Activated CD8-positive, alpha-beta memory T cell treated with anti-CD3 and anti-CD28 coated beads, Interleukin-2, amount 50 U/mL, for 1 hour (primary cell): Measurements from ENCODE around the gene NMNAT2.
"Not testable (repeated sequence)": the region's sequence is repeated elsewhere in the genome, so short reads cannot be mapped to it uniquely, and the experiment has no call there.

Experiments used
- DNase-seq: peaks from one replicate; pipeline ENCODE4 v3.0.0-alpha.2; 2020; ENCODE audit errors: extremely low read depth

The NMNAT2 gene

DNA sequence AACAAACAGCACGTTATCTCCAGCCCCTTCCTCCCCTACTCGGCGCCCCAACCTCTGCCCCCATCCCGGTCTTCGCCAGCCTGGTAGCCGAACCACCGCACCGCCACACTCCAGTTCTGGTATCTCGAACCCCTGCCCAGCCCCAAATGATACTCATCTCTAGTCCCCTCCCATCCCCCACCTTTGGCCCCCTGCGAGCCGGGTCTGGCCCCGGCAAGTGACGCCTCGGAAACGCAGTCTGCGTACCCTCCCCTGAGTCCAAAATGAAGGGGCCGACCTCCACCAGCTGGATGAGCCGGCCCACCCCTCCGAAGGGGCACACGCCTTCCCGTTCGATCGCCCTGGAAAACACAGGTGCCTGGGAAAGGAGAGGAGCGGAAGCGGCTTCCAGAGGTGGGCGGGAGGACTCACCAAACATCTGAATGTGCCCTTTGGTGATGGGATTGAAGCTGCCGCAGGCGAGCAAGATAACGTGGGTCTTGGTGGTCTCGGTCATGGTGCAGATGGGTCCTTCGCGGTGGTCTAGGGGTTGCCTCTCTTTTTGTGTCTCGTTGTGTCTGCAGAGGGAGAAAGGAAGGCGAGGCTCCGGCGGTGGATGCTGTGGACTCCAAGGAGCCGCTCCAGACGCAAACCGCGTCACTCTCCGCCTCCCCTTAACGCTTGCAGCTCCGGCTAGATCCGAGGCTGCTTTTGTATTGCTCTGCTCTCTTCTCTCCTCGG, at the start of gene NMNAT2:
TSS of gene NMNAT2 (minus strand) at position 609 of the 720 bp plus-strand sequence. CDS start at position 496, 113 bp downstream.
- DNase-seq = no peak

DNA sequence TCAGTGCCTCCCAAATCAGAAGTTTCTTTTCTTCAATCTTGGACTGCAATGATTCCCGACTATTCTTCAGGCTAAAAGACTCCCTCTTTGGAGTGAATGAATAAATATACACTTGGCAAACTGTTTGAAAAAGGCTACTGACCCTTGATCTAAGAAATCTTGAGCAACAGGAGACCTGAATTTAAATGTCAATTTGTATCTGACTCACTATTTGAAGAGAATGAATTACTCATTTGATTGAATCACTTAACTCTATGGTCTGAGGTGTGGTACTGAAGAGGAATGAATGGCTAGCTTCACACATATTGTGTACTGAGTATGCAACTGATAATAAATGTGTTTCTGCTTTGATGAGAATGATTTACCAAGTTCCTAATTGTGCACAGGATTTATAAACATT, 49.5 kb upstream of the NMNAT2 start:
- no peak for DNase-seq

GRCh38 chr1:183466781-183467180, 48.6 kb upstream of the NMNAT2 start:
- no peak for DNase-seq

GRCh38 chr1:183463566-183463965, 45.4 kb upstream of the NMNAT2 start:
- no peak for DNase-seq

GRCh38 chr1:183461350-183461749, 43.2 kb upstream of the NMNAT2 start:
- DNase-seq = no peak

- DNase-seq = no peak
Observed at GRCh38 chr1:183460596-183460995, 42.4 kb upstream of the NMNAT2 start.

DNA sequence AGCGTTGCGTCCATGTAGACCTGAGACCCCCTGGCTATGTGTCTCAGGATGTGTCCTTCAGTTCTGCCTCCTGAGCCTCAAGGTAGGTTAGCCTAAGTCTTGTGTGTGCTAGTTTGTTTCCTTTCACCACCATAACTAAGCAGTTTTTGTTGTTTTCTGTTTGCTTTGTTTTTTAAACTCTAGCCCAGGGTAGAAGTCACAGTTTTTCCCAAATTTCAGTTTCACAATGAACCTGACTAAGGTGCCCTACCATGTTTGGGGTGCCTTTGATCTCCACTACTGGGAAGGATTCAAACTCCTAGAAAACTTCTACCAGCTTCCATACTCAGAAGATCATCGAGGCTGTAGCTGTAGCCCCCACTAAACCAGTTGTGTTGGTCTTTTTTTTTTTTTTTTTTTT, 39.3 kb upstream of the NMNAT2 start:
- DNase-seq = no peak

DNA sequence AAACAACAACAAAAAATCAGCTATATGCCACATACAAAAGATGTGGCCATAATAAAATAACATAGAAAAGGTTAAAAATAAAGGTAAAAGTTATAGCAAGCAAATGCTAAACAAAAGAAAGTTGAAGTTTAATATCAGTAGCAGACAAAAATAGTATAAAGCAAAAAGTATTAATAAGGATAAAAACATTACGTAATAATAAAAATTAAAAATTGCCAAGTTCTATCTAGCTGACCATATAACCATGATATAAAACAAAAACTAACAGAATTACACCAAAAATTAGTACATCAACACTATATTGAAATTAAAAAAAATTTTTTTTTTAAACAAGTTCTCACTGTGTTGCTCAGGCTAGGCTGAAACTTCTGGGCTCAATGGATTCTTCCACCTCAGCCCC, 38.6 kb upstream of the NMNAT2 start:
- DNase-seq = no peak

GRCh38 chr1:183454377-183454776, 36.2 kb upstream of the NMNAT2 start:
- DNase-seq = no peak

DNA sequence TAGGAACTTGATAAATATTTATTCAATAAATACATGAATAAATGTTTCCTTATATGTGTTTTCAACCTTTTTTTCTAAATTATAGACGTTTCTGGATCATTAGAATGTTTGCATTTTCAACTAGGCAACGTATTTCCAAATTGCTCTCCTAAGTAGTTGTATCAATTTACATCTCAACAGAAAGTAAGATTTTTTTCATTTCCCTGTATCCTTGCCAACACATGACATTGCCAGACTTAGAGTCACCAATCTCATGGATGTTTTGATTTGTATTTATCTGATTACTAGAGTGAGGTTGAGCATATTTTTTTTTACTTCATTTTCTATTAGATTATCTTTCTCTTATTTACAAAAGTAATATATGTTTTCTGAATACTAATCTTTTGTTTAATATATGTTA, 31.9 kb upstream of the NMNAT2 start:
- no peak for DNase-seq

DNA sequence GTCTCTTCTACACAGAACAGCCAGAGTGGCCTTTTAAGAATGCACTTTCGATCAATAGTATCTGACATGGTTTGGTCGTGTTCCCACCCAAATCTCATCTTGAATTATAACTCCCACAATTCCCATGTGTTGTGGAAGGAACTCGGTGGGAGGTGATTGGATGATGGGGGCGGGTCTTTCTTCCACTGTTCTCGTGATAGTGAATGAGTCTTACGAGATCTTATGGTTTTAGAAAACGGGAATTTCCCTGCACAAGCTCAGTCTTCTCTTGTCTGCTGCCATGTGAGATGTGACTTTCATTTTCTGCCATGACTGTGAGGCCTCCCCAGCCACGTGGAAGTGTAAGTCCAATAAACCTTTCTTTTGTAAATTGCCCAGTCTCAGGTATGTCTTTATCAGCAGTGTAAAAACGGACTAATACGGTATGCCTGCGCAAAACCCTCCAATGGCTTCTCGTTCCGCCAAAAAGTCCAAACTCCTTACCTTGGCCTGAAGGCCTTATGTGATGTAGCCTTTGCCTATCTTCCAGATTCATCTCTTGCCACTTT, 31.1 kb upstream of the NMNAT2 start:
- no peak for DNase-seq

GRCh38 chr1:183444243-183444642, 26.1 kb upstream of the NMNAT2 start:
- DNase-seq = no peak

GRCh38 chr1:183443466-183443865, 25.3 kb upstream of the NMNAT2 start:
- DNase-seq = no peak

DNA sequence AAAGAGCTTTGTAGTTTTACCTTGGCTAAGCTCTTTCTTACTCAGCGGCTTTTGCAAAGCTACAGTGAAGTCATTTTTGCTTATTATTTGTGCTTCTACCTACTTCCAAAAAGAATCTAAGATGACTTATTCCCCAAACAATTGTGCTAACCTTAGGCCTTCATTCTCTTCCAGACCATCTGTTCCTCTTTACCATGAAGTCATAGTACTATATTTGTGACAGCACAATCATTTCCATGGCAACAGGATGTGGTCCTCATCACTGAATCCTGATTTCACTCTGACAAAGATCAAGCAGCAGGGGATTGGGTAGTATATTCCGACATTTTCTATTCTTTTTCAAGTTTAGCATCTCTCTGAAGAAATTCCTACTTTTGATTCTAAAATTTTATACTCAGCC, 24.8 kb upstream of the NMNAT2 start:
- DNase-seq = no peak

DNA sequence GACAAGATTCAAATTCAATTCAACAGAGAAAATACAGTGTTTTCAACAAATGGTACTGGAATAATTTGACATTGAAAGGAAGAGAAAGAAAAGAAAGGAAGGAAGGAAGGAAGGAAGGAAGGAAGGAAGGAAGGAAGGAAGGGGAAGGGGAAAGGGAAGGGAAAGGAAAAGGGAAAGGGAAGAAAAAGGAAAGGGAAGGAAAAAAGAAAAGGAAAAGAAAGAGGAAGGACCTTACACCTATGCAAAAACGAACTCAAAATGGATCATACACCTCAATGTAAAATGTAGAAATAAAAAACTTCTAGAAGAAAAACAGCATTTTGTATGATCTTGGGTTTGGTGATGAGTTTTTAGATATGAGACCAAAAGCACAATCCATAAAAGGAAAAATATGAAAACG, 19.9 kb upstream of the NMNAT2 start:
- no peak for DNase-seq

DNA sequence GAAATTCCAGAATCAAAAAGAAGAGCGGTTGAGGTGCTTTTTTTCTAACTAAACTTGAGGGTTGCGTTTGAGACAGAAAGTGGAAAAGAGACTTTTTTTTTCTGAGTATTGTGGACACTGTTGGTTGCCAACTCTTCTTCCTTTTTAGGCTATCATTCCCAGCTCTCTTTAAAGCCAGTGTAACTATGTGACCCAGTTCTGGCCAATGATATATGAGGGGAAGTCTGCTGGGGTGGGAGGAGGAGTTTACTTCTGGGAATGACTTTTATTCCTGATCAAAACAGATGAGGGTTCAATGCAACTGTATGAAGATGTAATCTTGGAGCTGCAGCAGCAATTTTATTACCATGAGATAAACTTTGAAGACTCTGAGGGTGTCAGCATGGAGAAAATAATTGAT, 17.3 kb upstream of the NMNAT2 start:
- no peak for DNase-seq

DNA sequence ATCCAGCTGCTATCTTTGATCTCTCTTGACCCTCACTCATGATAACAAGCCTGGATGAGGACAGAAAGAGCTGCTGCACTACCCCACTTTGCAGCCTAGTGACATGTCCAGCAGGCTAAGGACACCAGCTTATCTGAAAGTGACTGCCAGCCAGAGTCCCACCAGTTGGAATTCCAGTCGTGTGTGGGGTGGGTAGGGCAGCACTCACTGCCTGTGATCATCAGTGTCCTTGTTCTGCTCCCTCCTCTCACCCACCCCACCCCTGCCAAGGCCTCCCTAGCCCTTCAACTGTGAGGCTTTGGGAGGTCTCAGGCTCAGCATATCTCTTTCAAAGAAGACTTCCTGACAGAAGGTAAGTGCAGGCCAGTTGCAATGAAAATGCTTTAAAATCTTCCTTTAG, 15.5 kb upstream of the NMNAT2 start:
- no peak for DNase-seq

DNA sequence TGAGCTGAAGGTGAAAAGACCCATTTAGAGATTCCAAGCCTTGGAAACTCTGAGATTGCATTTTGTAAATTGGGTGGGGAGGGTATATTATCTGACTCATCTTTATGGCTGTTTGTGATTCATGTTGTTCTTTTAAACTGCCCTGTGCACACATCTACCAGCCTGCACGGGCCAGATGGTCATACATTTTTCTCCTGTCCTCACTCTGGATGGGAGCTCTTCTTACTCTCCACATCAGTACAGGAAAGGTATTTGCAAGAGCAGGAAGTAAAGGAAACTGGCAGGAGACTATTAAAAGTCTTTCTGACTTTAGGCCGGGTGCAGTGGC, 14.3 kb upstream of the NMNAT2 start:
- DNase-seq = no peak

DNA sequence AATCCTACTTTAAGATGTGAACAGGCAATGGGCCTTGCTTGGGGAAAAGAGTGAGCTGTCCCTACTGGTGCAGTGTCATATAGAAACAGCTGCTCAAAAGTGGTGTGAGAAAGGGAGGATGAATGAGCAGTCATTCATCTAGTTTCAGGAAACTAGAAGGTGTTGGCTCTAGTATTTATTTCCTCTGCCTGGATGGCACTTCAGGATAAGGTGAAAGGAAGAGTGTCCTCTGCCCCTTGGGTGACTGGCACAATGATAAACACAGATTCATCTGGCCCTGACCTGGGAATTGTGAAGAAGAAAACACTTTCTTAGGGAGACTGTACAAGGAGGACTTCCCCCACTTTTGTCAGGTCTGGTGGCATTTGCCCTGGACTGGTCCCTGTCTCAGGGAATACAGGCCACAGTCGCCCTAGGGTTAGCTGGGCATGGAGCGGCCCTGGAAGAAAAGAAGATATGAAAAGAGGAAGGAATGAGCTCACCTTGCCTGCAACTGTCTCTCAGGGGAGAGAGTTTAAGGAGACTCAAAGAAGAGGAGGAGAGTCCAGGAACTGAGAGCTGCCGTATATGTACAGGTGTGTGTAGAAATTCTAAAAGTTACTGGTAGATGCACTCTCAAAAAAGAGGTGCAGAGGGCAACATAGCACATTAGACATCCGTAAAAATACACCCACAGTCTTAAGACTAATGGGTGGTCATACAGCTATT, 13.8 kb upstream of the NMNAT2 start:
- no peak for DNase-seq

DNA sequence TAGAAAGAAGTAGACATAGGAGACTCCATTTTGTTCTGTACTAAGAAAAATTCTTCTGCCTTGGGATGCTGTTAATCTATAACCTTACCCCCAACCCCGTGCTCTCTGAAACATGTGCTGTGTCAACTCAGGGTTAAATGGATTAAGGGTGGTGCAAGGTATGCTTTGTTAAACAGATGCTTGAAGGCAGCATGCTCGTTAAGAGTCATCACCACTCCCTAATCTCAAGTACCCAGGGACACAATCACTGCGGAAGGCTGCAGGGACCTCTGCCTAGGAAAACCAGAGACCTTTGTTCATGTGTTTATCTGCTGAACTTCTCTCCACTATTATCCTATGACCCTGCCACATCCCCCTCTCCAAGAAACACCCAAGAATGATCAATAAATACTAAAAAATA, 9.4 kb upstream of the NMNAT2 start:
- not testable (repeated sequence) for DNase-seq

- no peak for DNase-seq
Observed at GRCh38 chr1:183424691-183425090, 6.5 kb upstream of the NMNAT2 start.

DNA sequence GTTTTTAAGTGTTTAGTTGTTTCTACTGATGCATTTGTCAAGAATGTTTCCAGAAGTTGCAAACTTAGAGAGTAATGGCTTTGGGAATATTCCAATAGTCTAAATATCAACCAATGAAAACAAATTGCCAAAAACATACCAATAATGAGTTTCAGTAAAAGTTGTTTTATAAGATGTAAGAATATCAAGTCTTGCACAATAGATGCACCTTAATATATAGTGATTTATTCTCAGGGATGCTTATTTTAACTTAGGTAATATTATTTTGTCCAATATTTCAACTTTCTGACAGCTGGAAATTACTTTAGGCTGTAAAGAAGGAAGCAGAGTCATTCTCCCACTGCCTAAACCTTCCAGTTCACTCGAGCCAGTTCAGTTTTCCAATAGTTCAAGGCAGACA, 5.4 kb upstream of the NMNAT2 start:
- DNase-seq = no peak

DNA sequence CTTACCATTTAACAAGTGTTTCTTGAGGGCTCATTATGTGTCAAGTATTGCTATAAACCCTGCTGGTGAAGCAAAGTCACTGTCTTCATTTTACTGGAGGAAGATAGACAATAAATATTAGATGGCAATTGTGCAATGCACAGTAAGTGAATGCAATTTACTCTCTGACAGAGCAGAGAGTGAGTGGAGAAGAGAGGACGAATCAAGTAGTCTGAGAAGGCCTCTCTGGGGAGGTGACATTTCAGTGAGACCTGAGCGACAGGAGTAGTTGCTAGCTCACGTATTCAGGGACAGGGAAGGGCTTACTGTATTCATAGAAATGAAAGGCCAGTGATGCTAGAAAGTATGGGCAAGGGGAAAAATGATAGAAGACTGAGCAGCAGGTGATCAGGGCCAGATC, 1.2 kb upstream of the NMNAT2 start:
- no peak for DNase-seq
